ENCODE results near the gene FBXW4.
A peak's percentile ranks its signal among the peaks of the same experiment; 100 is the strongest.

FBXW4 gene

GRCh38 chr10:101616415-101617101, 78.4 kb downstream of the FBXW4 start:
- Histone ChIP-seq H3K27ac (ENCODE audit: low read depth, low read length) (peak overlapping the region; percentile 34), H3K79me2 (ENCODE audit: control insufficient read depth, insufficient read depth, low read length) (no peaks in the 10 kb centered on the region), H3K4me1 (ENCODE audit: control insufficient read depth, low read depth, low read length) (peaks cover 10% of the 10 kb centered on the region), H2AK5ac (ENCODE audit: low read length) (no peak overlapping the region), H2BK120ac (ENCODE audit: low read depth, low read length) (no peak overlapping the region), H4K8ac (ENCODE audit: low read depth, low read length) (no peak overlapping the region), H2BK5ac (ENCODE audit: low read length) (no peak overlapping the region), H3K4me3 (ENCODE audit: low read length) (no peak overlapping the region), H3K9ac (ENCODE audit: low read length) (no peak overlapping the region), H3K23ac (ENCODE audit: low read length) (no peak overlapping the region), H3K27me3 (ENCODE audit: insufficient read depth, low read length, poor library complexity) (no peaks in the 10 kb centered on the region), H3K4ac (ENCODE audit: low read depth, low read length) (no peak overlapping the region), H3K4me2 (ENCODE audit: low read length) (no peak overlapping the region), H3K56ac (ENCODE audit: low read length) (peak overlapping the region; percentile 37), H3K36me3 (ENCODE audit: control insufficient read depth, insufficient read depth, low read length) (no peaks in the 10 kb centered on the region), H3K79me1 (ENCODE audit: low read length) (no peaks in the 10 kb centered on the region), H3K18ac (ENCODE audit: low read length) (no peak overlapping the region), H2BK15ac (replicated peaks; ENCODE audit: low read depth) (no peak overlapping the region), H4K5ac (ENCODE audit: low read length) (no peak overlapping the region)
- WGBS (ENCODE audit: extremely low coverage, insufficient coverage, low lambda C conversion rate) = no CpG with 5 or more reads among the region's 9 CpGs
- peak; percentile 72 for DNase-seq

GRCh38 chr10:101615525-101616116, 79.3 kb downstream of the FBXW4 start:
- no peaks in the 10 kb centered on the region for H3K79me1 ChIP-seq (ENCODE audit: low read length)
- H2BK15ac ChIP-seq (replicated peaks; ENCODE audit: low read depth) = no peak overlapping the region
- no peak for DNase-seq
- no CpG with 5 or more reads among the region's 5 CpGs for WGBS (ENCODE audit: extremely low coverage, insufficient coverage, low lambda C conversion rate)
- no peak overlapping the region for H4K8ac ChIP-seq (ENCODE audit: low read depth, low read length)
- peak overlapping the region; percentile 73 for H2AK5ac ChIP-seq (ENCODE audit: low read length)
- H4K5ac ChIP-seq (ENCODE audit: low read length) = no peak overlapping the region
- H3K27ac ChIP-seq (ENCODE audit: low read depth, low read length) = no peak overlapping the region
- H3K4me1 ChIP-seq (ENCODE audit: control insufficient read depth, low read depth, low read length) = peaks cover 10% of the 10 kb centered on the region
- H3K56ac ChIP-seq (ENCODE audit: low read length) = peak overlapping the region; percentile 30
- H3K18ac ChIP-seq (ENCODE audit: low read length) = peak overlapping the region; percentile 29
- H2BK120ac ChIP-seq (ENCODE audit: low read depth, low read length) = no peak overlapping the region
- H3K4me2 ChIP-seq (ENCODE audit: low read length) = no peak overlapping the region
- H3K79me2 ChIP-seq (ENCODE audit: control insufficient read depth, insufficient read depth, low read length) = no peaks in the 10 kb centered on the region
- H3K23ac ChIP-seq (ENCODE audit: low read length) = no peak overlapping the region
- H3K36me3 ChIP-seq (ENCODE audit: control insufficient read depth, insufficient read depth, low read length) = no peaks in the 10 kb centered on the region
- H3K9ac ChIP-seq (ENCODE audit: low read length) = peak overlapping the region; percentile 6
- no peak overlapping the region for H3K4me3 ChIP-seq (ENCODE audit: low read length)
- H3K4ac ChIP-seq (ENCODE audit: low read depth, low read length) = peak overlapping the region; percentile 24
- peak overlapping the region; percentile 37 for H2BK5ac ChIP-seq (ENCODE audit: low read length)
- H3K27me3 ChIP-seq (ENCODE audit: insufficient read depth, low read length, poor library complexity) = no peaks in the 10 kb centered on the region

GRCh38 chr10:101614663-101615524, 80.1 kb downstream of the FBXW4 start:
- no peak overlapping the region for H3K4me2 ChIP-seq (ENCODE audit: low read length)
- H3K4ac ChIP-seq (ENCODE audit: low read depth, low read length) = peak overlapping the region; percentile 24
- WGBS (ENCODE audit: extremely low coverage, insufficient coverage, low lambda C conversion rate) = no CpG with 5 or more reads among the region's 13 CpGs
- no peak for DNase-seq
- H3K79me1 ChIP-seq (ENCODE audit: low read length) = no peaks in the 10 kb centered on the region
- H2BK15ac ChIP-seq (replicated peaks; ENCODE audit: low read depth) = no peak overlapping the region
- peaks cover 10% of the 10 kb centered on the region for H3K4me1 ChIP-seq (ENCODE audit: control insufficient read depth, low read depth, low read length)
- no peak overlapping the region for H4K5ac ChIP-seq (ENCODE audit: low read length)
- H3K27me3 ChIP-seq (ENCODE audit: insufficient read depth, low read length, poor library complexity) = no peaks in the 10 kb centered on the region
- H2BK5ac ChIP-seq (ENCODE audit: low read length) = peak overlapping the region; percentile 31
- no peak overlapping the region for H2BK120ac ChIP-seq (ENCODE audit: low read depth, low read length)
- peak overlapping the region; percentile 40 for H3K56ac ChIP-seq (ENCODE audit: low read length)
- no peaks in the 10 kb centered on the region for H3K79me2 ChIP-seq (ENCODE audit: control insufficient read depth, insufficient read depth, low read length)
- H2AK5ac ChIP-seq (ENCODE audit: low read length) = peak overlapping the region; percentile 73
- H4K8ac ChIP-seq (ENCODE audit: low read depth, low read length) = no peak overlapping the region
- H3K4me3 ChIP-seq (ENCODE audit: low read length) = no peak overlapping the region
- no peaks in the 10 kb centered on the region for H3K36me3 ChIP-seq (ENCODE audit: control insufficient read depth, insufficient read depth, low read length)
- H3K23ac ChIP-seq (ENCODE audit: low read length) = no peak overlapping the region
- H3K18ac ChIP-seq (ENCODE audit: low read length) = peak overlapping the region; percentile 29
- no peak overlapping the region for H3K27ac ChIP-seq (ENCODE audit: low read depth, low read length)
- H3K9ac ChIP-seq (ENCODE audit: low read length) = peak overlapping the region; percentile 6

- peaks cover 10% of the 10 kb centered on the region for H3K4me1 ChIP-seq (ENCODE audit: control insufficient read depth, low read depth, low read length)
Measured at GRCh38 chr10:101613646-101614045, 81.3 kb downstream of the FBXW4 start.

DNA sequence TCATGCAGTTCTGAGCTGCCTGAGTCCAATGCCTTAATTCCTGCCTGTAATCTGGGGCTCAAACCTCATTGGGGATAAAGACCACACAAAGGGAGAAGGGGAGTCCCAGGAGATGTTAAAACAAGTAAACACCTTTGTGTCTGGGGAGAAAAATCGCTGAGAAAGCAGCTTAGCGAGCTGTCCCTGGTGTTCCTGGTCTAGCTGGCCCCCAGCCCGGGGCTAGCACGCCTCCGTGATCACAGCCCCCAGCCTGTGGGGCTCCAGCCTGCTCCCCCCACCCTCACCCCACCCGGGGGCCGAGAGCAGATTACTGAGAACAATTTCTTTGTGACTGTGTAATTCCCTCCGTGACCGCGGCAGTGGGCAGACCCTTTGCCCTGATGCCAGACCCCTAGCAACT, 82.1 kb downstream of the FBXW4 start:
- Histone ChIP-seq H3K56ac (ENCODE audit: low read length) (no peak overlapping the region), H3K27ac (ENCODE audit: low read depth, low read length) (no peak overlapping the region), H3K79me1 (ENCODE audit: low read length) (no peaks in the 10 kb centered on the region), H4K5ac (ENCODE audit: low read length) (no peak overlapping the region), H3K4me3 (ENCODE audit: low read length) (no peak overlapping the region), H3K79me2 (ENCODE audit: control insufficient read depth, insufficient read depth, low read length) (no peaks in the 10 kb centered on the region), H2BK15ac (replicated peaks; ENCODE audit: low read depth) (no peak overlapping the region), H3K4ac (ENCODE audit: low read depth, low read length) (no peak overlapping the region), H2AK5ac (ENCODE audit: low read length) (no peak overlapping the region), H3K4me2 (ENCODE audit: low read length) (no peak overlapping the region), H3K23ac (ENCODE audit: low read length) (no peak overlapping the region), H4K8ac (ENCODE audit: low read depth, low read length) (no peak overlapping the region), H2BK5ac (ENCODE audit: low read length) (no peak overlapping the region), H3K27me3 (ENCODE audit: insufficient read depth, low read length, poor library complexity) (no peaks in the 10 kb centered on the region), H3K4me1 (ENCODE audit: control insufficient read depth, low read depth, low read length) (peaks cover 17% of the 10 kb centered on the region), H2BK120ac (ENCODE audit: low read depth, low read length) (no peak overlapping the region), H3K9ac (ENCODE audit: low read length) (no peak overlapping the region), H3K36me3 (ENCODE audit: control insufficient read depth, insufficient read depth, low read length) (peaks cover 2% of the 10 kb centered on the region), H3K18ac (ENCODE audit: low read length) (no peak overlapping the region)
- DNase-seq = no peak
- no CpG with 5 or more reads among the region's 10 CpGs for WGBS (ENCODE audit: extremely low coverage, insufficient coverage, low lambda C conversion rate)

More at GRCh38 chr10:101613646-101614045, 81.3 kb downstream of the FBXW4 start:
- Histone ChIP-seq H3K27ac (ENCODE audit: low read depth, low read length) (no peak overlapping the region), H3K79me2 (ENCODE audit: control insufficient read depth, insufficient read depth, low read length) (no peaks in the 10 kb centered on the region), H4K8ac (ENCODE audit: low read depth, low read length) (no peak overlapping the region), H2BK120ac (ENCODE audit: low read depth, low read length) (no peak overlapping the region), H3K4ac (ENCODE audit: low read depth, low read length) (no peak overlapping the region), H3K4me3 (ENCODE audit: low read length) (no peak overlapping the region), H3K23ac (ENCODE audit: low read length) (no peak overlapping the region), H2AK5ac (ENCODE audit: low read length) (no peak overlapping the region), H3K36me3 (ENCODE audit: control insufficient read depth, insufficient read depth, low read length) (peaks cover 2% of the 10 kb centered on the region), H2BK5ac (ENCODE audit: low read length) (no peak overlapping the region), H4K5ac (ENCODE audit: low read length) (no peak overlapping the region), H3K18ac (ENCODE audit: low read length) (no peak overlapping the region), H3K79me1 (ENCODE audit: low read length) (no peaks in the 10 kb centered on the region), H3K56ac (ENCODE audit: low read length) (peak overlapping the region; percentile 38), H3K27me3 (ENCODE audit: insufficient read depth, low read length, poor library complexity) (no peaks in the 10 kb centered on the region), H2BK15ac (replicated peaks; ENCODE audit: low read depth) (no peak overlapping the region), H3K9ac (ENCODE audit: low read length) (no peak overlapping the region), H3K4me2 (ENCODE audit: low read length) (no peak overlapping the region)
- WGBS (ENCODE audit: extremely low coverage, insufficient coverage, low lambda C conversion rate) = no CpG with 5 or more reads among the region's 3 CpGs
- DNase-seq = no peak
